Smooth muscle cell (in vitro differentiated cells): ENCODE results near the gene TBPL1. TPM values are rescaled to one million over a fixed set of nuclear protein-coding genes. Genes with fewer than 3 reads are reported as not detected.

ENCODE experiments used
- DNase-seq: peaks from one replicate; lab custom pipeline; 2025; ENCODE audit not compliant: unreplicated experiment; lab: John Stamatoyannopoulos, UW
- H2AFZ ChIP-seq: fragments of 200-600 bp; sonication (generic); 2 replicates; pipeline ENCODE4 v1.6.0; 2016; ENCODE audit warnings: antibody characterized with exemption, low read depth, mild to moderate bottlenecking
- H3F3A ChIP-seq: fragments of 200-600 bp; sonication (generic); 2 replicates; pipeline ENCODE4 v1.6.0; 2017; ENCODE audit warnings: antibody characterized with exemption, low read depth
- H3K27ac ChIP-seq: fragments of 200-600 bp; sonication (generic); 2 replicates; pipeline ENCODE4 v1.5.1; 2016; ENCODE audit warnings: low read depth, mild to moderate bottlenecking
- H3K27me3 ChIP-seq: fragments of 200-600 bp; sonication (generic); 2 replicates; pipeline ENCODE4 v1.6.1; 2016; ENCODE audit warnings: low read depth, mild to moderate bottlenecking
- H3K36me3 ChIP-seq: fragments of 200-600 bp; sonication (generic); 2 replicates; pipeline ENCODE4 v1.5.1; 2016; ENCODE audit warnings: low read depth
- H3K4me1 ChIP-seq: fragments of 200-600 bp; sonication (generic); 2 replicates; pipeline ENCODE4 v1.5.1; 2016; ENCODE audit warnings: low read depth
- H3K4me2 ChIP-seq: fragments of 200-600 bp; sonication (generic); 2 replicates; pipeline ENCODE4 v1.6.0; 2016; ENCODE audit warnings: mild to moderate bottlenecking
- H3K4me3 ChIP-seq: fragments of 200-600 bp; sonication (generic); 2 replicates; pipeline ENCODE4 v1.5.1; 2016; ENCODE audit warnings: mild to moderate bottlenecking
- H3K79me2 ChIP-seq: fragments of 200-600 bp; sonication (generic); 2 replicates; pipeline ENCODE4 v1.6.0; 2016; ENCODE audit warnings: low read depth, mild to moderate bottlenecking
- H3K9ac ChIP-seq: fragments of 200-600 bp; sonication (generic); 2 replicates; pipeline ENCODE4 v1.6.0; 2016; ENCODE audit warnings: low read depth
- H3K9me3 ChIP-seq: fragments of 200-600 bp; sonication (generic); replicated peaks from 2 replicates; pipeline ENCODE4 v1.5.1; 2016; ENCODE audit warnings: low read depth
- H4K20me1 ChIP-seq: fragments of 200-600 bp; sonication (generic); 2 replicates; pipeline ENCODE4 v1.6.0; 2016; ENCODE audit warnings: low read depth
- CTCF ChIP-seq: fragments of 200-600 bp; sonication (generic); IDR thresholded peaks from 2 replicates; pipeline ENCODE4 v1.5.1; 2017; ENCODE audit warnings: borderline replicate concordance, mild to moderate bottlenecking, antibody characterized with exemption; ENCODE audit not compliant: insufficient read depth, poor library complexity, severe bottlenecking
- WGBS: methylation state at CpG from one replicate; pipeline ENCODE4 v1.1.7; 2016; ENCODE audit warnings: low lambda C conversion rate; 5-methylcytosine and 5-hydroxymethylcytosine counted together
- polyA plus RNA-seq: library from polyadenylated mRNA; unstranded; fragments of >200 nt; fragmentation: Nextera tagmentation; extraction: Ambion mirVana; gene quantifications from 2 replicates; pipeline ENCODE4 v1.2.1, GENCODE V29; 2016
- total RNA-seq: library from RNA; depleted of rRNA; stranded (reverse); fragments of >200 nt; gene quantifications from 2 replicates; pipeline ENCODE4 v1.2.3, GENCODE V29; 2014

The TBPL1 gene
- total and polyA plus RNA-seq, 2 experiments from 2014 or later = 35.2 to 46.9 TPM

DNA sequence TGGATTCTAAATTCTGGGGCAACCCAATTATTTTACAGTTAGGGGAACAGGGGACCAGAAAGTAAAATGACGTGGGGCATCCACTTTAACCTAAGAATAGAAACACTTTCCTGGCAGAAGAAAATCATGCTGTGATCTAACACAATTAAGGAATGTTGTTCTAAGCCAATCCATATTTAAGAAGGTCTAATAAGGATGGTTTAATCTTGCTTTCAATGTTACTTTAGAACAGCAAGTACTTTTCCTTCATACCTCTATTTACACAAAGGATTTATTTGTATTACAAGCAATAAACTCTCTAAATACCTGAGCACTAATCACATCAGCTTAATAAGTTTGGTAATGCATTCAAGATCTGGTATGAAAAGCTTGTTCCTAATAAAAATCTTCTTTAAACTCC is 67.0 kb downstream of the TBPL1 start:
- H4K20me1 ChIP-seq = no peaks in the 10 kb centered on the region
- TF ChIP-seq CTCF = no peak
- no peak overlapping the region for H2AFZ ChIP-seq
- H3F3A ChIP-seq = peaks cover 4% of the 10 kb centered on the region
- H3K4me3 ChIP-seq = no peak overlapping the region
- no peak for DNase-seq
- H3K27ac ChIP-seq = no peak overlapping the region
- H3K9me3 ChIP-seq = no peaks in the 10 kb centered on the region
- WGBS = 88% methylated on average over 1 of the region's 1 CpG
- no peaks in the 10 kb centered on the region for H3K4me1 ChIP-seq
- H3K27me3 ChIP-seq = no peaks in the 10 kb centered on the region
- no peaks in the 10 kb centered on the region for H3K79me2 ChIP-seq
- H3K9ac ChIP-seq = no peak overlapping the region
- H3K4me2 ChIP-seq = no peak overlapping the region
- no peaks in the 10 kb centered on the region for H3K36me3 ChIP-seq

GRCh38 chr6:134020543-134020942 is 67.5 kb downstream of the TBPL1 start:
- Histone ChIP-seq H2AFZ (no peak overlapping the region), H3F3A (peaks cover 4% of the 10 kb centered on the region), H3K79me2 (no peaks in the 10 kb centered on the region), H3K27ac (no peak overlapping the region), H3K9me3 (no peaks in the 10 kb centered on the region), H4K20me1 (no peaks in the 10 kb centered on the region), H3K9ac (no peak overlapping the region), H3K4me2 (no peak overlapping the region), H3K4me1 (no peaks in the 10 kb centered on the region), H3K27me3 (no peaks in the 10 kb centered on the region), H3K4me3 (no peak overlapping the region), H3K36me3 (no peaks in the 10 kb centered on the region)
- WGBS = 81% methylated on average over 4 of the region's 4 CpGs
- no peak for DNase-seq
- TF ChIP-seq CTCF = no peak

DNA sequence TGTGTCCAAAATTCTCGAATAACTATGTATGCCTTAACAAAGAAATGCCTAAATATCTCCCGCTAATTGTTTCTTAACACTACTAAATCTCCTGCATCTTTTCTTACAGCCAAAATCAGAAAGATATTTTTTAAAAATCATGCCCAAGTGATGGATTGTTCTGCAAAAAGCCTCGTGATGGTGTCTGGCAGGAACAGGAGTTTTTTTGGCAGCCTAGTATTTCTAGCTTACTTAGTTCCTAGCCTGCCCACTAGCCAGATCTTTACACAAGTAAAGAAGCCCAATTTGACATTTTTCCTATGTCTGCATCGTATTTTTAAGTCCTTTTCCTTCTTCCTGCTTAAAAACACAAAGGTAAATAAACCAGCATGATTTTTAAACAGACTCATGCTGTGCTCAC is 67.9 kb downstream of the TBPL1 start:
- H3K4me2 ChIP-seq = no peak overlapping the region
- no peak overlapping the region for H3K9ac ChIP-seq
- H3K4me3 ChIP-seq = no peak overlapping the region
- no peaks in the 10 kb centered on the region for H3K4me1 ChIP-seq
- DNase-seq = no peak
- no peaks in the 10 kb centered on the region for H3K9me3 ChIP-seq
- H3K27ac ChIP-seq = no peak overlapping the region
- no peaks in the 10 kb centered on the region for H4K20me1 ChIP-seq
- peaks cover 4% of the 10 kb centered on the region for H3F3A ChIP-seq
- no peaks in the 10 kb centered on the region for H3K79me2 ChIP-seq
- H3K27me3 ChIP-seq = no peaks in the 10 kb centered on the region
- no peak for TF ChIP-seq CTCF
- WGBS = 83% methylated on average over 4 of the region's 4 CpGs
- H3K36me3 ChIP-seq = no peaks in the 10 kb centered on the region
- H2AFZ ChIP-seq = no peak overlapping the region

- H3K4me3 ChIP-seq = no peak overlapping the region
- no peak overlapping the region for H3K27ac ChIP-seq
- DNase-seq = no peak
- no peak overlapping the region for H3K4me2 ChIP-seq
- no peak overlapping the region for H2AFZ ChIP-seq
- peaks cover 4% of the 10 kb centered on the region for H3K4me1 ChIP-seq
- peaks cover 4% of the 10 kb centered on the region for H3F3A ChIP-seq
- H3K9me3 ChIP-seq = no peaks in the 10 kb centered on the region
- no peaks in the 10 kb centered on the region for H4K20me1 ChIP-seq
- no peaks in the 10 kb centered on the region for H3K79me2 ChIP-seq
- no peaks in the 10 kb centered on the region for H3K36me3 ChIP-seq
- no peak overlapping the region for H3K9ac ChIP-seq
- 89% methylated on average over 5 of the region's 5 CpGs for WGBS
- no peaks in the 10 kb centered on the region for H3K27me3 ChIP-seq
- no peak for TF ChIP-seq CTCF
Measured at GRCh38 chr6:134021396-134022122, 68.5 kb downstream of the TBPL1 start.
